ENCODE data around the gene SMIM41. TPM values are rescaled to one million over a fixed set of nuclear protein-coding genes. Genes with fewer than 3 reads are reported as not detected.

SMIM41 gene
- total and polyA plus RNA-seq, 10 of the 15 experiments (the other 5 are each of a cell fraction or from before 2014, with no cell fraction given), result not detected

- ChIA-PET POLR2A (no interaction called here), CTCF (interaction anchor here (2.1 to 2.9 kb wide), 2 partner anchors 15 to 28 kb away, joined by 7 to 9 read pairs; no protein-coding TSS in a partner anchor), RAD21 (ENCODE audit: unreplicated experiment) (no interaction called here), SMC1A (ENCODE audit: uncharacterized antibody, unreplicated experiment) (no interaction called here)
- TF ChIP-seq JUND (IDR thresholded peaks at IDR 0.05; ENCODE audit: low read depth, low read length) (no peak), NBN (IDR thresholded peaks at IDR 0.05) (no peak), ZNF217 (IDR thresholded peaks at IDR 0.05) (no peak), CEBPB (IDR thresholded peaks at IDR 0.05; ENCODE audit: borderline replicate concordance in 1 of 2, low read depth in 2 of 2, low read length in 2 of 2) (no peak), PML (IDR thresholded peaks at IDR 0.05; ENCODE audit: low read length) (no peak), POLR2AphosphoS5 (IDR thresholded peaks at IDR 0.05; ENCODE audit: low read length) (no peak), NR2F1 (conservative IDR thresholded peaks at IDR 0.05) (no peak), IKZF1 (conservative IDR thresholded peaks at IDR 0.05) (no peak), MLLT1 (IDR thresholded peaks at IDR 0.05) (no peak), PAX8 (IDR thresholded peaks at IDR 0.05) (no peak), ZZZ3 (IDR thresholded peaks at IDR 0.05; ENCODE audit: control insufficient read depth, insufficient read length, low read depth) (no peak), IRF3 (IDR thresholded peaks at IDR 0.05) (no peak), TAF1 (IDR thresholded peaks at IDR 0.05; ENCODE audit: borderline replicate concordance, low read depth, low read length) (no peak), MTA3 (IDR thresholded peaks at IDR 0.05; ENCODE audit: borderline replicate concordance, low read length) (no peak), ZNF622 (IDR thresholded peaks at IDR 0.05) (no peak)
- Histone ChIP-seq H3K9ac (ENCODE audit: control insufficient read depth, insufficient read depth, low read length) (no peak overlapping the region), H3K27ac (ENCODE audit: control insufficient read depth, insufficient read depth) (no peak overlapping the region), H3K4me3 (no peak overlapping the region), H4K20me1 (ENCODE audit: control insufficient read depth, insufficient read depth) (no peaks in the 10 kb centered on the region), H3K79me2 (ENCODE audit: control insufficient read depth, insufficient read depth, low read length) (no peaks in the 10 kb centered on the region), H3K36me3 (ENCODE audit: control insufficient read depth in 2 of 2, insufficient read depth in 2 of 2, low read length in 1 of 2) (no peaks in the 10 kb centered on the region), H3K4me2 (ENCODE audit: control insufficient read depth, insufficient read depth) (no peak overlapping the region), H3K4me1 (ENCODE audit: control insufficient read depth, insufficient read depth, low read length) (peaks cover 15% of the 10 kb centered on the region), H3K27me3 (replicated peaks in 1 of 2; ENCODE audit: control insufficient read depth in 2 of 2, insufficient read depth in 2 of 2, low read length in 1 of 2) (no peaks in the 10 kb centered on the region), H2AFZ (ENCODE audit: control insufficient read depth, low read depth, low read length) (no peak overlapping the region), H3K9me3 (replicated peaks; ENCODE audit: control insufficient read depth, insufficient read depth, low read length) (no peaks in the 10 kb centered on the region)
- in situ Hi-C loops (cut with MboI) (no loop called here), intact Hi-C loops (cut with micrococcal nuclease; ENCODE audit: unreplicated experiment) (no loop called here)
- no TSS peak for BruUV-seq (replicated peaks)
- FAIRE-seq (no peak), DNase-seq (ENCODE audit: low read depth, low spot score) (no peak), ATAC-seq (no peak)
- 42% methylated on average over 8 of the region's 9 CpGs for WGBS (ENCODE audit: insufficient coverage, insufficient replicate concordance, low lambda C conversion rate, missing lambda C conversion rate)
Observed at GRCh38 chr12:52053536-52054209, 25.8 kb upstream of the SMIM41 start.
